NCI-H2107 treated with DMSO at 0.1 percent for 48 hours (cell line): ENCODE data around the gene RELN.
"Not testable (repeated sequence)": the region's sequence is repeated elsewhere in the genome, so short reads cannot be mapped to it uniquely, and the experiment has no call there.

Source experiments
- DNase-seq: peaks from one replicate; lab custom pipeline; 2025; ENCODE audit not compliant: unreplicated experiment; lab: John Stamatoyannopoulos, UW

The RELN gene

GRCh38 chr7:103795787-103796186 lies 193.7 kb downstream of the RELN start:
- DNase-seq: no peak

- DNase-seq: no peak
These were observed 194.4 kb downstream of the RELN start for GRCh38 chr7:103795107-103795506.

GRCh38 chr7:103794424-103794823 lies 195.0 kb downstream of the RELN start:
- no peak for DNase-seq

- no peak for DNase-seq
These were observed 195.8 kb downstream of the RELN start for GRCh38 chr7:103793614-103794013.

GRCh38 chr7:103791894-103792293 lies 197.6 kb downstream of the RELN start:
- DNase-seq: no peak

GRCh38 chr7:103787041-103787440 lies 202.4 kb downstream of the RELN start:
- DNase-seq: not testable (repeated sequence)

- no peak for DNase-seq
These were observed 204.7 kb downstream of the RELN start for GRCh38 chr7:103784646-103785286.

- DNase-seq: no peak
These were observed 208.0 kb downstream of the RELN start for GRCh38 chr7:103781409-103781808.

- DNase-seq: not testable (repeated sequence)
These were observed 208.9 kb downstream of the RELN start for GRCh38 chr7:103780561-103780960.

GRCh38 chr7:103777440-103777839 lies 212.0 kb downstream of the RELN start:
- no peak for DNase-seq

- DNase-seq: no peak
These were observed 215.7 kb downstream of the RELN start for GRCh38 chr7:103773726-103774125.

- no peak for DNase-seq
These were observed 217.2 kb downstream of the RELN start for GRCh38 chr7:103772171-103772773.

- no peak for DNase-seq
These were observed 218.2 kb downstream of the RELN start for GRCh38 chr7:103771294-103771693.

GRCh38 chr7:103766660-103767059 lies 222.8 kb downstream of the RELN start:
- no peak for DNase-seq

- no peak for DNase-seq
These were observed 223.6 kb downstream of the RELN start for GRCh38 chr7:103765901-103766300.

GRCh38 chr7:103764901-103765300 lies 224.6 kb downstream of the RELN start:
- no peak for DNase-seq

- no peak for DNase-seq
These were observed 226.6 kb downstream of the RELN start for GRCh38 chr7:103762877-103763276.

GRCh38 chr7:103762065-103762760 lies 227.2 kb downstream of the RELN start:
- no peak for DNase-seq

GRCh38 chr7:103752995-103753394 lies 236.5 kb downstream of the RELN start:
- DNase-seq: peak; percentile 23

- DNase-seq: no peak
These were observed 238.1 kb downstream of the RELN start for GRCh38 chr7:103751311-103751880.

GRCh38 chr7:103748680-103749079 lies 240.8 kb downstream of the RELN start:
- no peak for DNase-seq

- DNase-seq: no peak
These were observed 254.1 kb downstream of the RELN start for GRCh38 chr7:103735377-103735776.
